H1 (cell line): ENCODE data around the gene CNIH3. TPM values are rescaled to one million over a fixed set of nuclear protein-coding genes. Genes with fewer than 3 reads are reported as not detected.

Experiments
- CTCF ChIA-PET: fragments of 300-600 bp; sonication (Branson Sonifier 250); formaldehyde crosslinking; loops from one replicate; lab custom pipeline; 2021; ENCODE audit not compliant: partially characterized antibody; lab: Charles Lee
- POLR2A ChIA-PET: fragments of 300-600 bp; sonication (Branson Sonifier 250); formaldehyde crosslinking; loops from one replicate; lab custom pipeline; 2021; ENCODE audit warnings: inconsistent platforms; ENCODE audit not compliant: partially characterized antibody; lab: Charles Lee
- DNase-seq, 2 experiments: peaks; one replicate each; pipeline versions ENCODE4 v3.0.0 to v3.0.0-alpha.2; 2010 to 2022; ENCODE audit warnings: low spot score in 2 of 2, low read depth in 1 of 2, mixed read lengths in 1 of 2
- FAIRE-seq: peaks from 2 replicates; lab custom pipeline; 2011; peaks lifted over from hg19 to GRCh38; lab: Jason Lieb, UNC
- H2AFZ ChIP-seq: 2 replicates; pipeline ENCODE4 v1.8.1; 2012; ENCODE audit warnings: low read length, inconsistent platforms
- H2AK5ac ChIP-seq: 2 replicates; pipeline ENCODE4 v1.6.1; 2013; ENCODE audit warnings: low read depth, low read length
- H2BK120ac ChIP-seq: replicated peaks from 2 replicates; pipeline ENCODE3; 2013; ENCODE audit warnings: low read depth, low read length, inconsistent platforms
- H2BK12ac ChIP-seq: 2 replicates; pipeline ENCODE4 v1.6.1; 2013; ENCODE audit warnings: low read depth, low read length
- H2BK15ac ChIP-seq: 2 replicates; pipeline ENCODE4 v1.6.1; 2013; ENCODE audit warnings: low read length
- H2BK20ac ChIP-seq: 2 replicates; pipeline ENCODE4 v1.6.1; 2013; ENCODE audit warnings: low read length
- H2BK5ac ChIP-seq: 2 replicates; pipeline ENCODE4 v1.6.1; 2013; ENCODE audit warnings: low read depth, low read length
- H3K14ac ChIP-seq: 2 replicates; pipeline ENCODE4 v1.6.1; 2013; ENCODE audit warnings: inconsistent platforms; ENCODE audit not compliant: insufficient read length
- H3K18ac ChIP-seq: 2 replicates; pipeline ENCODE4 v1.6.1; 2013; ENCODE audit warnings: low read length; ENCODE audit errors: extremely low read depth
- H3K23ac ChIP-seq: 2 replicates; pipeline ENCODE4 v1.6.1; 2013; ENCODE audit warnings: inconsistent platforms; ENCODE audit not compliant: insufficient read length
- H3K23me2 ChIP-seq: 2 replicates; pipeline ENCODE4 v1.6.1; 2013; ENCODE audit warnings: low read depth, low read length
- H3K27ac ChIP-seq: 2 replicates; pipeline ENCODE4 v1.6.1; 2011; ENCODE audit warnings: low read depth, low read length, inconsistent platforms
- H3K27me3 ChIP-seq, 4 experiments: replicated peaks in 1 of 4; 1 replicate in 1 of 4; 2 replicates in 3 of 4; pipeline versions ENCODE4 v1.6.1 to v1.8.1; 2011 to 2013; ENCODE audit warnings: low read length in 3 of 4, mild to moderate bottlenecking in 3 of 4, inconsistent platforms in 2 of 4, mixed read lengths in 2 of 4, moderate library complexity in 1 of 4; ENCODE audit not compliant: control insufficient read depth in 3 of 4, insufficient read depth in 3 of 4; ENCODE audit errors: extremely low read depth in 1 of 4
- H3K36me3 ChIP-seq, 4 experiments: 2 replicates each; pipeline versions ENCODE4 v1.6.1 to v1.8.1; 2011 to 2013; ENCODE audit warnings: mild to moderate bottlenecking in 4 of 4, low read length in 3 of 4, moderate library complexity in 2 of 4, control low read depth in 1 of 4, inconsistent platforms in 1 of 4; ENCODE audit not compliant: insufficient read depth in 4 of 4, control insufficient read depth in 2 of 4
- H3K4ac ChIP-seq: replicated peaks from 2 replicates; pipeline ENCODE3; 2013; ENCODE audit warnings: low read length, low read depth, mixed read lengths, inconsistent platforms; ENCODE audit not compliant: insufficient read length
- H3K4me1 ChIP-seq, 4 experiments: replicated peaks in 1 of 4; 1 replicate in 1 of 4; 2 replicates in 3 of 4; pipeline versions ENCODE4 v1.6.1 to v1.8.1; 2011 to 2013; ENCODE audit warnings: low read length in 3 of 4, inconsistent platforms in 2 of 4, mixed read lengths in 1 of 4; ENCODE audit not compliant: insufficient read depth in 4 of 4, control insufficient read depth in 3 of 4
- H3K4me2 ChIP-seq, 2 experiments: 2 replicates each; pipeline versions ENCODE4 v1.6.1 to v1.8.1; 2011 to 2013; ENCODE audit warnings: low read depth in 2 of 2, low read length in 2 of 2, control low read depth in 1 of 2, inconsistent platforms in 1 of 2, mild to moderate bottlenecking in 1 of 2; ENCODE audit not compliant: insufficient read depth in 1 of 2
- H3K4me3 ChIP-seq, 4 experiments: fragments of 200-600, 300-600 bp in 1 of 4; sonication (generic), shearing (Covaris generic), sonication (Bioruptor Twin) in 1 of 4; 2 replicates each; pipeline versions ENCODE4 v1.5.1 to v1.8.1; 2011 to 2016; ENCODE audit warnings: low read length in 4 of 4, low read depth in 3 of 4, control low read depth in 2 of 4, inconsistent platforms in 2 of 4, mild to moderate bottlenecking in 2 of 4, mixed read lengths in 1 of 4, moderate library complexity in 1 of 4; ENCODE audit not compliant: insufficient read depth in 2 of 4; ENCODE audit errors: extremely low read depth in 1 of 4
- H3K56ac ChIP-seq: replicated peaks from 2 replicates; pipeline ENCODE3; 2013; ENCODE audit warnings: low read depth, mild to moderate bottlenecking, mixed read lengths, low read length, inconsistent platforms; ENCODE audit not compliant: insufficient read length
- H3K79me1 ChIP-seq: 2 replicates; pipeline ENCODE4 v1.6.1; 2013; ENCODE audit warnings: low read depth, low read length, control low read depth
- H3K79me2 ChIP-seq, 2 experiments: 2 replicates each; pipeline versions ENCODE4 v1.6.1 to v1.8.1; 2012 to 2013; ENCODE audit warnings: low read length in 2 of 2, mild to moderate bottlenecking in 2 of 2, inconsistent platforms in 1 of 2; ENCODE audit not compliant: insufficient read depth in 2 of 2, control insufficient read depth in 1 of 2
- H3K9ac ChIP-seq, 4 experiments: replicated peaks in 1 of 4; 1 replicate in 1 of 4; 2 replicates in 3 of 4; pipeline versions ENCODE4 v1.6.1 to v1.8.1; 2011 to 2013; ENCODE audit warnings: low read depth in 3 of 4, low read length in 3 of 4, control low read depth in 2 of 4, mild to moderate bottlenecking in 2 of 4, moderate library complexity in 2 of 4, inconsistent platforms in 1 of 4; ENCODE audit errors: extremely low read depth in 1 of 4
- H3K9me3 ChIP-seq, 2 experiments: 2 replicates each; pipeline versions ENCODE4 v1.6.1 to v1.8.1; 2012 to 2013; ENCODE audit warnings: mild to moderate bottlenecking in 2 of 2, moderate library complexity in 2 of 2, control low read depth in 1 of 2, inconsistent platforms in 1 of 2, low read depth in 1 of 2, low read length in 1 of 2, mixed read lengths in 1 of 2; ENCODE audit not compliant: insufficient read depth in 2 of 2
- H4K20me1 ChIP-seq, 2 experiments: replicated peaks in 1 of 2; 2 replicates each; pipeline versions ENCODE3 to v1.8.1; 2011 to 2013; ENCODE audit warnings: inconsistent platforms in 2 of 2, low read length in 2 of 2, mild to moderate bottlenecking in 1 of 2; ENCODE audit not compliant: insufficient read depth in 2 of 2, control insufficient read depth in 1 of 2
- H4K5ac ChIP-seq: 2 replicates; pipeline ENCODE4 v1.6.1; 2013; ENCODE audit warnings: low read length, low read depth, mixed read lengths, inconsistent platforms; ENCODE audit not compliant: insufficient read length
- H4K8ac ChIP-seq: 2 replicates; pipeline ENCODE4 v1.8.0; 2013; ENCODE audit warnings: mild to moderate bottlenecking, moderate library complexity, low read length, inconsistent platforms; ENCODE audit not compliant: insufficient read depth; ENCODE audit errors: extremely low read depth
- H4K91ac ChIP-seq: replicated peaks from 2 replicates; pipeline ENCODE3; 2013; ENCODE audit warnings: low read length, mixed read lengths, inconsistent platforms; ENCODE audit not compliant: insufficient read length
- CEBPB ChIP-seq: IDR thresholded peaks from 2 replicates; pipeline ENCODE4 v1.6.1; 2012; ENCODE audit warnings: low read depth, low read length
- RAD21 ChIP-seq, 2 experiments: IDR thresholded peaks in 1 of 2; conservative IDR thresholded peaks in 1 of 2; 2 replicates each; pipeline ENCODE4 v1.6.1; 2011; ENCODE audit warnings: low read depth in 2 of 2, low read length in 2 of 2, improper control_type of control experiment in 1 of 2, inconsistent platforms in 1 of 2, mild to moderate bottlenecking in 1 of 2, moderate library complexity in 1 of 2
- SRF ChIP-seq: IDR thresholded peaks from 2 replicates; pipeline ENCODE4 v1.6.1; 2011; ENCODE audit warnings: mild to moderate bottlenecking, low read depth, low read length, moderate library complexity
- WGBS, 2 experiments: shearing (Covaris generic) in 1 of 2; methylation state at CpG; one replicate each; pipeline versions ENCODE4 v1.1.6 to v1.1.7; 2013 to 2015; ENCODE audit warnings: low lambda C conversion rate in 2 of 2, mixed read lengths in 2 of 2, inconsistent platforms in 1 of 2, low coverage in 1 of 2, missing lambda C conversion rate in 1 of 2; ENCODE audit not compliant: insufficient replicate concordance in 2 of 2, insufficient coverage in 1 of 2, insufficient read length in 1 of 2; ENCODE audit errors: extremely low coverage in 1 of 2, missing lambda C conversion rate in 1 of 2; 5-methylcytosine and 5-hydroxymethylcytosine counted together
- polyA plus RNA-seq, 7 experiments: library from polyadenylated mRNA; depleted of rRNA in 3 of 7; stranded (reverse) in 5 of 7; unstranded in 2 of 7; fragments of >200 nt in 5 of 7; fragments of 200-250 nt in 2 of 7; gene quantifications; 1 replicate in 5 of 7; 2 replicates in 1 of 7; 4 replicates in 1 of 7; pipeline versions ENCODE4 v1.2.1 to v1.2.3, GENCODE V29; 2011 to 2013; ENCODE audit warnings: missing spikeins in 2 of 7, mixed read lengths in 2 of 7
- total RNA-seq: library from RNA; stranded (reverse); fragmentation: NEBNext Ultra II Directional; extraction: Animal tissue kit (Norgen Biotek cat#: 25700); gene quantifications from 2 replicates; pipeline ENCODE4 v1.2.1, GENCODE V29; 2021

CNIH3 gene
- total and polyA plus RNA-seq, 2 of the 8 experiments (the other 6 are each of a cell fraction or from before 2014, with no cell fraction given): 3.7 to 5.6 TPM

DNA sequence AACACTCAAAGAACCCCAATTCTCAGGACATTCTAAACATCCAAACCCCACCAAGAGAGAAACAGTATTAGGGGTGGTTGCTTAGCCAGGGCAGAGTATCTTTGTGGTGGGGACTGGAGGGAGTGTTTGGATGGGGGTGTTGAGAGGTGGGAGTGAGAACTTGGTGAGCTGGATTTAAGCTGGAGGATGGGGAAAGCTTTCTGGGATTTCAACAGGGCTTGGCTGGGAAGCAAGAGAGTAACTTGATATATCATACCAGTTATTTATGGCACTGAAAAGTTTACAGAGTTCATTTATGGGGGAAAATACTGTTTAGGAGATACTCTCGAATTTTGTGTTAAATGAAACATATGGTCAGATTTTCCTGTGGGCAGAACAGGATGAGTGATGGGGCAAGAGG lies 6.8 kb upstream of the CNIH3 start:
- Histone ChIP-seq H4K8ac (no peak overlapping the region), H3K14ac (no peak overlapping the region), H3K23me2 (no peaks in the 10 kb centered on the region), H2BK5ac (no peak overlapping the region), H3K9ac (no peak overlapping the region), H3K27me3 (peaks cover 0 to 7% (median 6%) of the 10 kb centered on the region in 4 experiments; a peak in 6 of 7 replicates), H3K79me2 (no peaks in the 10 kb centered on the region), H3K27ac (no peak overlapping the region), H3K56ac (no peak overlapping the region), H4K91ac (no peak overlapping the region), H3K36me3 (no peaks in the 10 kb centered on the region), H3K23ac (no peak overlapping the region), H3K4me2 (no peak overlapping the region), H3K4ac (no peak overlapping the region), H3K4me3 (no peak overlapping the region), H2BK20ac (no peak overlapping the region), H2AK5ac (no peak overlapping the region), H3K18ac (no peak overlapping the region), H2BK120ac (no peak overlapping the region), H4K20me1 (no peaks in the 10 kb centered on the region), H2BK15ac (no peak overlapping the region), H3K9me3 (peaks cover 4 to 6% of the 10 kb centered on the region in 2 experiments; a peak in 2 of 4 replicates), H2BK12ac (no peak overlapping the region), H2AFZ (no peak overlapping the region), H3K4me1 (peaks cover 2 to 15% (median 12%) of the 10 kb centered on the region in 4 experiments; a peak in 6 of 7 replicates), H4K5ac (no peak overlapping the region), H3K79me1 (no peaks in the 10 kb centered on the region)
- FAIRE-seq (no peak), DNase-seq (no peak)
- ChIA-PET CTCF (interaction anchor here (0.7 to 1.4 kb wide), 5 partner anchors 27 to 313 kb away, joined by 3 to 4 read pairs (median 3); no protein-coding TSS in a partner anchor), POLR2A (no interaction called here)
- 93% methylated on average over 1 of the region's 1 CpG; no CpG with 5 or more reads in 1 of the 2 experiments for WGBS, 2 experiments
- no peak for TF ChIP-seq SRF
- no peak for TF ChIP-seq RAD21 (IDR thresholded peaks at IDR 0.05 in 1 of 2, conservative IDR thresholded peaks at IDR 0.05 in 1 of 2; ENCODE audit: low read depth in 2 of 2, low read length in 2 of 2)
- TF ChIP-seq CEBPB: no peak
